ENCODE results near the gene SNAP25. TPM values are rescaled to one million over a fixed set of nuclear protein-coding genes. Genes with fewer than 3 reads are reported as not detected.

Gene SNAP25
- total RNA-seq, 2 donors from 2014 or later, result 0.67 to 2.2 TPM

- Histone ChIP-seq H3K9ac (ENCODE audit: low read depth in 2 of 2, low read length in 2 of 2) (no peak overlapping the region), H3K4me1 (no peaks in the 10 kb centered on the region), H3K27ac (no peak overlapping the region), H3K4me3 (no peak overlapping the region), H3K9me3 (no peaks in the 10 kb centered on the region), H3K27me3 (no peaks in the 10 kb centered on the region), H3K36me3 (no peaks in the 10 kb centered on the region)
- DNase-seq, result no peak
- TF ChIP-seq CTCF (IDR thresholded peaks at IDR 0.05), result no peak
- intact Hi-C loops (cut with DNase I), result no loop called here
Observed at GRCh38 chr20:10276878-10277580, 58.4 kb downstream of the SNAP25 start.

GRCh38 chr20:10277616-10278015, 59.0 kb downstream of the SNAP25 start:
- TF ChIP-seq CTCF (IDR thresholded peaks at IDR 0.05), result no peak
- intact Hi-C loops (cut with DNase I), result no loop called here

GRCh38 chr20:10278412-10278811, 59.8 kb downstream of the SNAP25 start:
- Histone ChIP-seq H3K4me1 (no peaks in the 10 kb centered on the region), H3K36me3 (no peaks in the 10 kb centered on the region), H3K27me3 (no peaks in the 10 kb centered on the region), H3K9ac (ENCODE audit: low read depth in 2 of 2, low read length in 2 of 2) (no peak overlapping the region), H3K9me3 (no peaks in the 10 kb centered on the region), H3K4me3 (no peak overlapping the region), H3K27ac (no peak overlapping the region)
- no peak for TF ChIP-seq CTCF (IDR thresholded peaks at IDR 0.05)
- no peak for DNase-seq
- intact Hi-C loops (cut with DNase I), result no loop called here

More at GRCh38 chr20:10277616-10278015, 59.0 kb downstream of the SNAP25 start:
- Histone ChIP-seq H3K4me1 (no peaks in the 10 kb centered on the region), H3K4me3 (no peak overlapping the region), H3K36me3 (no peaks in the 10 kb centered on the region), H3K27ac (no peak overlapping the region), H3K9ac (ENCODE audit: low read depth in 2 of 2, low read length in 2 of 2) (no peak overlapping the region), H3K9me3 (no peaks in the 10 kb centered on the region), H3K27me3 (no peaks in the 10 kb centered on the region)
- DNase-seq, result no peak

GRCh38 chr20:10280018-10280908, 61.6 kb downstream of the SNAP25 start:
- Histone ChIP-seq H3K9me3 (no peaks in the 10 kb centered on the region), H3K27me3 (no peaks in the 10 kb centered on the region), H3K27ac (no peak overlapping the region), H3K4me1 (no peaks in the 10 kb centered on the region), H3K9ac (ENCODE audit: low read depth in 2 of 2, low read length in 2 of 2) (no peak overlapping the region), H3K4me3 (no peak overlapping the region), H3K36me3 (no peaks in the 10 kb centered on the region)
- no peak for TF ChIP-seq CTCF (IDR thresholded peaks at IDR 0.05)
- intact Hi-C loops (cut with DNase I), result no loop called here
- no peak for DNase-seq

GRCh38 chr20:10281911-10282310, 63.3 kb downstream of the SNAP25 start:
- Histone ChIP-seq H3K27ac (no peak overlapping the region), H3K9ac (ENCODE audit: low read depth in 2 of 2, low read length in 2 of 2) (no peak overlapping the region)
- no peak for DNase-seq

More at GRCh38 chr20:10281911-10282310, 63.3 kb downstream of the SNAP25 start:
- H3K4me1 ChIP-seq, result no peaks in the 10 kb centered on the region
- no peaks in the 10 kb centered on the region for H3K36me3 ChIP-seq
- intact Hi-C loops (cut with DNase I), result no loop called here
- H3K9me3 ChIP-seq, result no peaks in the 10 kb centered on the region
- H3K4me3 ChIP-seq, result no peak overlapping the region
- no peak for TF ChIP-seq CTCF (IDR thresholded peaks at IDR 0.05)
- no peaks in the 10 kb centered on the region for H3K27me3 ChIP-seq

Data from colonic mucosa (tissue), 4 donors.